H1 (cell line): Measurements from ENCODE around the gene KAT14. TPM values are rescaled to one million over a fixed set of nuclear protein-coding genes. Genes with fewer than 3 reads are reported as not detected.

Experiments used
- CTCF ChIA-PET: fragments of 300-600 bp; sonication (Branson Sonifier 250); formaldehyde crosslinking; loops from one replicate; lab custom pipeline; 2021; ENCODE audit not compliant: partially characterized antibody; lab: Charles Lee
- POLR2A ChIA-PET: fragments of 300-600 bp; sonication (Branson Sonifier 250); formaldehyde crosslinking; loops from one replicate; lab custom pipeline; 2021; ENCODE audit warnings: inconsistent platforms; ENCODE audit not compliant: partially characterized antibody; lab: Charles Lee
- DNase-seq, 2 experiments: peaks; one replicate each; pipeline versions ENCODE4 v3.0.0 to v3.0.0-alpha.2; 2010 to 2022; ENCODE audit warnings: low spot score in 2 of 2, low read depth in 1 of 2, mixed read lengths in 1 of 2
- FAIRE-seq: peaks from 2 replicates; lab custom pipeline; 2011; peaks lifted over from hg19 to GRCh38; lab: Jason Lieb, UNC
- H2AFZ ChIP-seq: 2 replicates; pipeline ENCODE4 v1.8.1; 2012; ENCODE audit warnings: low read length, inconsistent platforms
- H2AK5ac ChIP-seq: 2 replicates; pipeline ENCODE4 v1.6.1; 2013; ENCODE audit warnings: low read depth, low read length
- H2BK120ac ChIP-seq: replicated peaks from 2 replicates; pipeline ENCODE3; 2013; ENCODE audit warnings: low read depth, low read length, inconsistent platforms
- H2BK12ac ChIP-seq: 2 replicates; pipeline ENCODE4 v1.6.1; 2013; ENCODE audit warnings: low read depth, low read length
- H2BK15ac ChIP-seq: 2 replicates; pipeline ENCODE4 v1.6.1; 2013; ENCODE audit warnings: low read length
- H2BK20ac ChIP-seq: 2 replicates; pipeline ENCODE4 v1.6.1; 2013; ENCODE audit warnings: low read length
- H2BK5ac ChIP-seq: 2 replicates; pipeline ENCODE4 v1.6.1; 2013; ENCODE audit warnings: low read depth, low read length
- H3K14ac ChIP-seq: 2 replicates; pipeline ENCODE4 v1.6.1; 2013; ENCODE audit warnings: inconsistent platforms; ENCODE audit not compliant: insufficient read length
- H3K18ac ChIP-seq: 2 replicates; pipeline ENCODE4 v1.6.1; 2013; ENCODE audit warnings: low read length; ENCODE audit errors: extremely low read depth
- H3K23ac ChIP-seq: 2 replicates; pipeline ENCODE4 v1.6.1; 2013; ENCODE audit warnings: inconsistent platforms; ENCODE audit not compliant: insufficient read length
- H3K23me2 ChIP-seq: 2 replicates; pipeline ENCODE4 v1.6.1; 2013; ENCODE audit warnings: low read depth, low read length
- H3K27ac ChIP-seq: 2 replicates; pipeline ENCODE4 v1.6.1; 2011; ENCODE audit warnings: low read depth, low read length, inconsistent platforms
- H3K27me3 ChIP-seq, 4 experiments: replicated peaks in 1 of 4; 1 replicate in 1 of 4; 2 replicates in 3 of 4; pipeline versions ENCODE4 v1.6.1 to v1.8.1; 2011 to 2013; ENCODE audit warnings: low read length in 3 of 4, mild to moderate bottlenecking in 3 of 4, inconsistent platforms in 2 of 4, mixed read lengths in 2 of 4, moderate library complexity in 1 of 4; ENCODE audit not compliant: control insufficient read depth in 3 of 4, insufficient read depth in 3 of 4; ENCODE audit errors: extremely low read depth in 1 of 4
- H3K36me3 ChIP-seq, 4 experiments: 2 replicates each; pipeline versions ENCODE4 v1.6.1 to v1.8.1; 2011 to 2013; ENCODE audit warnings: mild to moderate bottlenecking in 4 of 4, low read length in 3 of 4, moderate library complexity in 2 of 4, control low read depth in 1 of 4, inconsistent platforms in 1 of 4; ENCODE audit not compliant: insufficient read depth in 4 of 4, control insufficient read depth in 2 of 4
- H3K4ac ChIP-seq: replicated peaks from 2 replicates; pipeline ENCODE3; 2013; ENCODE audit warnings: low read length, low read depth, mixed read lengths, inconsistent platforms; ENCODE audit not compliant: insufficient read length
- H3K4me1 ChIP-seq, 4 experiments: replicated peaks in 1 of 4; 1 replicate in 1 of 4; 2 replicates in 3 of 4; pipeline versions ENCODE4 v1.6.1 to v1.8.1; 2011 to 2013; ENCODE audit warnings: low read length in 3 of 4, inconsistent platforms in 2 of 4, mixed read lengths in 1 of 4; ENCODE audit not compliant: insufficient read depth in 4 of 4, control insufficient read depth in 3 of 4
- H3K4me2 ChIP-seq, 2 experiments: 2 replicates each; pipeline versions ENCODE4 v1.6.1 to v1.8.1; 2011 to 2013; ENCODE audit warnings: low read depth in 2 of 2, low read length in 2 of 2, control low read depth in 1 of 2, inconsistent platforms in 1 of 2, mild to moderate bottlenecking in 1 of 2; ENCODE audit not compliant: insufficient read depth in 1 of 2
- H3K4me3 ChIP-seq, 4 experiments: fragments of 200-600, 300-600 bp in 1 of 4; sonication (generic), shearing (Covaris generic), sonication (Bioruptor Twin) in 1 of 4; 2 replicates each; pipeline versions ENCODE4 v1.5.1 to v1.8.1; 2011 to 2016; ENCODE audit warnings: low read length in 4 of 4, low read depth in 3 of 4, control low read depth in 2 of 4, inconsistent platforms in 2 of 4, mild to moderate bottlenecking in 2 of 4, mixed read lengths in 1 of 4, moderate library complexity in 1 of 4; ENCODE audit not compliant: insufficient read depth in 2 of 4; ENCODE audit errors: extremely low read depth in 1 of 4
- H3K56ac ChIP-seq: replicated peaks from 2 replicates; pipeline ENCODE3; 2013; ENCODE audit warnings: low read depth, mild to moderate bottlenecking, mixed read lengths, low read length, inconsistent platforms; ENCODE audit not compliant: insufficient read length
- H3K79me1 ChIP-seq: 2 replicates; pipeline ENCODE4 v1.6.1; 2013; ENCODE audit warnings: low read depth, low read length, control low read depth
- H3K79me2 ChIP-seq, 2 experiments: 2 replicates each; pipeline versions ENCODE4 v1.6.1 to v1.8.1; 2012 to 2013; ENCODE audit warnings: low read length in 2 of 2, mild to moderate bottlenecking in 2 of 2, inconsistent platforms in 1 of 2; ENCODE audit not compliant: insufficient read depth in 2 of 2, control insufficient read depth in 1 of 2
- H3K9ac ChIP-seq, 4 experiments: replicated peaks in 1 of 4; 1 replicate in 1 of 4; 2 replicates in 3 of 4; pipeline versions ENCODE4 v1.6.1 to v1.8.1; 2011 to 2013; ENCODE audit warnings: low read depth in 3 of 4, low read length in 3 of 4, control low read depth in 2 of 4, mild to moderate bottlenecking in 2 of 4, moderate library complexity in 2 of 4, inconsistent platforms in 1 of 4; ENCODE audit errors: extremely low read depth in 1 of 4
- H3K9me3 ChIP-seq, 2 experiments: 2 replicates each; pipeline versions ENCODE4 v1.6.1 to v1.8.1; 2012 to 2013; ENCODE audit warnings: mild to moderate bottlenecking in 2 of 2, moderate library complexity in 2 of 2, control low read depth in 1 of 2, inconsistent platforms in 1 of 2, low read depth in 1 of 2, low read length in 1 of 2, mixed read lengths in 1 of 2; ENCODE audit not compliant: insufficient read depth in 2 of 2
- H4K20me1 ChIP-seq, 2 experiments: replicated peaks in 1 of 2; 2 replicates each; pipeline versions ENCODE3 to v1.8.1; 2011 to 2013; ENCODE audit warnings: inconsistent platforms in 2 of 2, low read length in 2 of 2, mild to moderate bottlenecking in 1 of 2; ENCODE audit not compliant: insufficient read depth in 2 of 2, control insufficient read depth in 1 of 2
- H4K5ac ChIP-seq: 2 replicates; pipeline ENCODE4 v1.6.1; 2013; ENCODE audit warnings: low read length, low read depth, mixed read lengths, inconsistent platforms; ENCODE audit not compliant: insufficient read length
- H4K8ac ChIP-seq: 2 replicates; pipeline ENCODE4 v1.8.0; 2013; ENCODE audit warnings: mild to moderate bottlenecking, moderate library complexity, low read length, inconsistent platforms; ENCODE audit not compliant: insufficient read depth; ENCODE audit errors: extremely low read depth
- H4K91ac ChIP-seq: replicated peaks from 2 replicates; pipeline ENCODE3; 2013; ENCODE audit warnings: low read length, mixed read lengths, inconsistent platforms; ENCODE audit not compliant: insufficient read length
- ATF3 ChIP-seq: IDR thresholded peaks from 2 replicates; pipeline ENCODE4 v1.6.1; 2011; ENCODE audit warnings: low read depth, mild to moderate bottlenecking, low read length; ENCODE audit not compliant: insufficient read depth
- CHD1 ChIP-seq: IDR thresholded peaks from 2 replicates; pipeline ENCODE4 v1.6.1; 2012; ENCODE audit warnings: low read depth, low read length, improper control_type of control experiment
- CHD2 ChIP-seq: IDR thresholded peaks from 2 replicates; pipeline ENCODE4 v1.6.1; 2012; ENCODE audit warnings: low read length, improper control_type of control experiment
- KDM1A ChIP-seq: fragments of 200-600, 300-600 bp; sonication (generic); IDR thresholded peaks from 2 replicates; pipeline ENCODE4 v1.7.1; 2016; ENCODE audit warnings: mild to moderate bottlenecking, low read length, borderline replicate concordance
- KDM4A ChIP-seq: IDR thresholded peaks from one replicate; pipeline ENCODE4 v1.7.1; 2012; ENCODE audit warnings: low read depth, mild to moderate bottlenecking, moderate library complexity, low read length, inconsistent platforms; ENCODE audit not compliant: severe bottlenecking
- RAD21 ChIP-seq, 2 experiments: IDR thresholded peaks in 1 of 2; conservative IDR thresholded peaks in 1 of 2; 2 replicates each; pipeline ENCODE4 v1.6.1; 2011; ENCODE audit warnings: low read depth in 2 of 2, low read length in 2 of 2, improper control_type of control experiment in 1 of 2, inconsistent platforms in 1 of 2, mild to moderate bottlenecking in 1 of 2, moderate library complexity in 1 of 2
- RBBP5 ChIP-seq: IDR thresholded peaks from 2 replicates; pipeline ENCODE4 v1.7.1; 2012; ENCODE audit warnings: low read depth, mild to moderate bottlenecking, inconsistent platforms, low read length, moderate library complexity, borderline replicate concordance
- SAP30 ChIP-seq: fragments of 300-600 bp; sonication (generic); IDR thresholded peaks from 2 replicates; pipeline ENCODE4 v1.7.1; 2012; ENCODE audit warnings: low read length, moderate library complexity, mild to moderate bottlenecking, inconsistent platforms; ENCODE audit not compliant: insufficient read depth, insufficient replicate concordance
- TAF1 ChIP-seq: IDR thresholded peaks from 2 replicates; pipeline ENCODE4 v1.6.1; 2011; ENCODE audit warnings: mild to moderate bottlenecking, low read depth, low read length
- YY1 ChIP-seq: IDR thresholded peaks from 2 replicates; pipeline ENCODE4 v1.6.1; 2011; ENCODE audit warnings: low read depth, mild to moderate bottlenecking, low read length
- WGBS, 2 experiments: shearing (Covaris generic) in 1 of 2; methylation state at CpG; one replicate each; pipeline versions ENCODE4 v1.1.6 to v1.1.7; 2013 to 2015; ENCODE audit warnings: low lambda C conversion rate in 2 of 2, mixed read lengths in 2 of 2, inconsistent platforms in 1 of 2, low coverage in 1 of 2, missing lambda C conversion rate in 1 of 2; ENCODE audit not compliant: insufficient replicate concordance in 2 of 2, insufficient coverage in 1 of 2, insufficient read length in 1 of 2; ENCODE audit errors: extremely low coverage in 1 of 2, missing lambda C conversion rate in 1 of 2; 5-methylcytosine and 5-hydroxymethylcytosine counted together
- polyA plus RNA-seq, 7 experiments: library from polyadenylated mRNA; depleted of rRNA in 3 of 7; stranded (reverse) in 5 of 7; unstranded in 2 of 7; fragments of >200 nt in 5 of 7; fragments of 200-250 nt in 2 of 7; gene quantifications; 1 replicate in 5 of 7; 2 replicates in 1 of 7; 4 replicates in 1 of 7; pipeline versions ENCODE4 v1.2.1 to v1.2.3, GENCODE V29; 2011 to 2013; ENCODE audit warnings: missing spikeins in 2 of 7, mixed read lengths in 2 of 7
- total RNA-seq: library from RNA; stranded (reverse); fragmentation: NEBNext Ultra II Directional; extraction: Animal tissue kit (Norgen Biotek cat#: 25700); gene quantifications from 2 replicates; pipeline ENCODE4 v1.2.1, GENCODE V29; 2021

The KAT14 gene
- total and polyA plus RNA-seq, 2 of the 8 experiments (the other 6 are each of a cell fraction or from before 2014, with no cell fraction given) = 17.3 to 29.3 TPM

GRCh38 chr20:18108326-18108725 lies 29.3 kb upstream of the KAT14 start:
- H3K27ac ChIP-seq = no peak overlapping the region
- no peak overlapping the region for H3K56ac ChIP-seq
- no peaks in the 10 kb centered on the region for H3K9me3 ChIP-seq
- H2BK20ac ChIP-seq = no peak overlapping the region
- no peak overlapping the region for H3K18ac ChIP-seq
- H4K20me1 ChIP-seq = no peaks in the 10 kb centered on the region
- no peak overlapping the region for H3K9ac ChIP-seq
- no peak overlapping the region for H2BK120ac ChIP-seq
- no peak overlapping the region for H3K4me3 ChIP-seq
- no peaks in the 10 kb centered on the region for H3K79me2 ChIP-seq
- no peak overlapping the region for H4K8ac ChIP-seq
- no peak overlapping the region for H3K23ac ChIP-seq
- DNase-seq (no peak), FAIRE-seq (no peak)
- no peaks in the 10 kb centered on the region for H3K23me2 ChIP-seq
- no peak overlapping the region for H3K4me2 ChIP-seq
- H3K27me3 ChIP-seq = no peaks in the 10 kb centered on the region
- no peaks in the 10 kb centered on the region for H3K4me1 ChIP-seq
- H3K79me1 ChIP-seq = no peaks in the 10 kb centered on the region
- POLR2A ChIA-PET = no interaction called here
- no peak overlapping the region for H2BK15ac ChIP-seq
- H2AFZ ChIP-seq = no peak overlapping the region
- 96% methylated on average over 2 of the region's 2 CpGs; no CpG with 5 or more reads in 1 of the 2 experiments for WGBS, 2 experiments
- no peak overlapping the region for H2BK5ac ChIP-seq
- CTCF ChIA-PET = no interaction called here
- no peaks in the 10 kb centered on the region for H3K36me3 ChIP-seq
- TF ChIP-seq ATF3 = no peak
- TF ChIP-seq CHD2 = no peak
- no peak for TF ChIP-seq YY1
- no peak for TF ChIP-seq RBBP5
- TF ChIP-seq KDM4A = no peak
- no peak for TF ChIP-seq TAF1
- no peak for TF ChIP-seq CHD1
- no peak for TF ChIP-seq KDM1A
- TF ChIP-seq SAP30 = no peak
- TF ChIP-seq RAD21 (IDR thresholded peaks at IDR 0.05 in 1 of 2, conservative IDR thresholded peaks at IDR 0.05 in 1 of 2; ENCODE audit: low read depth in 2 of 2, low read length in 2 of 2) = no peak
- H4K91ac ChIP-seq = no peak overlapping the region
- no peak overlapping the region for H2AK5ac ChIP-seq
- H3K14ac ChIP-seq = no peak overlapping the region
- H3K4ac ChIP-seq = no peak overlapping the region
- H2BK12ac ChIP-seq = no peak overlapping the region
- H4K5ac ChIP-seq = no peak overlapping the region
